Hepatocyte (in vitro differentiated cells): ENCODE data around the gene SEC24D. TPM values are rescaled to one million over a fixed set of nuclear protein-coding genes. Genes with fewer than 3 reads are reported as not detected.

Experiments
- DNase-seq: peaks from one replicate; pipeline ENCODE4 v3.0.0-alpha.2; 2016; ENCODE audit warnings: low spot score
- H2AFZ ChIP-seq: fragments of 200-600 bp; sonication (generic); 2 replicates; pipeline ENCODE4 v1.6.0; 2016; ENCODE audit warnings: antibody characterized with exemption, mild to moderate bottlenecking
- H3K27ac ChIP-seq: fragments of 200-600 bp; sonication (generic); 2 replicates; pipeline ENCODE4 v1.5.1; 2016; ENCODE audit warnings: mild to moderate bottlenecking
- H3K27me3 ChIP-seq: fragments of 200-600 bp; sonication (generic); 2 replicates; pipeline ENCODE4 v1.6.1; 2016
- H3K36me3 ChIP-seq: fragments of 200-600 bp; sonication (generic); replicated peaks from 2 replicates; pipeline ENCODE4 v1.5.1; 2016; ENCODE audit warnings: low read depth; ENCODE audit not compliant: insufficient read depth
- H3K4me1 ChIP-seq: fragments of 200-600 bp; sonication (generic); 2 replicates; pipeline ENCODE4 v1.5.1; 2016; ENCODE audit warnings: mild to moderate bottlenecking, moderate library complexity; ENCODE audit not compliant: insufficient read depth
- H3K4me2 ChIP-seq: fragments of 200-600 bp; sonication (generic); 2 replicates; pipeline ENCODE4 v1.6.0; 2016
- H3K4me3 ChIP-seq: fragments of 200-600 bp; sonication (generic); 2 replicates; pipeline ENCODE4 v1.5.1; 2016; ENCODE audit warnings: mild to moderate bottlenecking
- H3K79me2 ChIP-seq: fragments of 200-600 bp; sonication (generic); 2 replicates; pipeline ENCODE4 v1.6.0; 2017; ENCODE audit warnings: mild to moderate bottlenecking
- H3K9me2 ChIP-seq: fragments of 200-600 bp; sonication (generic); replicated peaks from 2 replicates; pipeline ENCODE4 v1.6.0; 2017; ENCODE audit warnings: mild to moderate bottlenecking; ENCODE audit not compliant: insufficient read depth
- H3K9me3 ChIP-seq: fragments of 200-600 bp; sonication (generic); 2 replicates; pipeline ENCODE4 v1.5.1; 2016; ENCODE audit warnings: low read depth, mild to moderate bottlenecking
- H4K20me1 ChIP-seq: fragments of 200-600 bp; sonication (generic); 2 replicates; pipeline ENCODE4 v1.6.0; 2016; ENCODE audit warnings: mild to moderate bottlenecking; ENCODE audit not compliant: insufficient read depth, poor library complexity, severe bottlenecking
- EZH2 ChIP-seq: fragments of 200-600 bp; sonication (generic); IDR thresholded peaks from 2 replicates; pipeline ENCODE4 v1.6.1; 2016; ENCODE audit warnings: antibody characterized with exemption, mild to moderate bottlenecking, borderline replicate concordance
- EZH2phosphoT487 ChIP-seq: fragments of 200-600 bp; sonication (generic); IDR thresholded peaks from one replicate; pipeline ENCODE4 v1.6.1; 2018; ENCODE audit warnings: antibody characterized with exemption, mild to moderate bottlenecking, low read depth, moderate library complexity; ENCODE audit not compliant: unreplicated experiment, severe bottlenecking
- WGBS: methylation state at CpG from one replicate; pipeline ENCODE4 v1.1.6; 2016; ENCODE audit warnings: low lambda C conversion rate; ENCODE audit errors: missing lambda C conversion rate; 5-methylcytosine and 5-hydroxymethylcytosine counted together
- polyA plus RNA-seq: library from polyadenylated mRNA; unstranded; fragments of >200 nt; fragmentation: Nextera tagmentation; extraction: Ambion mirVana; gene quantifications from 2 replicates; pipeline ENCODE4 v1.2.1, GENCODE V29; 2016
- total RNA-seq: library from RNA; depleted of rRNA; stranded (reverse); fragments of >200 nt; gene quantifications from 2 replicates; pipeline ENCODE4 v1.2.3, GENCODE V29; 2014
- TF ChIP-seq, protein P1 (sequence below): fragments of 200-600 bp; sonication (generic); IDR thresholded peaks from 2 replicates; pipeline ENCODE4 v1.5.1; 2016; ENCODE audit warnings: antibody characterized with exemption, mild to moderate bottlenecking; ENCODE audit not compliant: poor library complexity

The SEC24D gene
- total and polyA plus RNA-seq, 2 experiments from 2014 or later = 81.9 to 97.4 TPM

DNA sequence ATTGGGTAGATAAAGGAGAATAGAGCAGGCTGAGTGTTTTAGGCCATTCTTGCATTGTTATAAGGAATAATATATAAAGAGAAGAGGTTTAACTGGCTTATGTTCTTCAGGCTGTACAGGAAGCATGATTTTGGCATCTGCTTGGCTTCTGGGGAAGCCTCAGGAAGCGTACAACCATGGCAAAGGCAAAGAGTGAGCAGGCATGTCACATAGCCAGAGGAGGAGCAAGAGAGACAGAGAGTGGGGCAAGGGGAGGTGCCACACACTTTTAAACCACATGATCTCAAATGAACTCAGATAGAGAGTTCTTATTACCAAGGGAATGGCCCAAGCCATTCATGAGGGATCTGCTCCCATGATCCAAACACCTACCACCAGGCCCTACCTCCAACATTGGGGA is 155.1 kb downstream of the SEC24D start:
- H4K20me1 ChIP-seq = no peaks in the 10 kb centered on the region
- no peaks in the 10 kb centered on the region for H3K9me2 ChIP-seq
- no peak overlapping the region for H3K27ac ChIP-seq
- no peaks in the 10 kb centered on the region for H3K4me1 ChIP-seq
- H3K4me2 ChIP-seq = no peak overlapping the region
- no peak overlapping the region for H2AFZ ChIP-seq
- no peak for DNase-seq
- peaks cover 3% of the 10 kb centered on the region for H3K79me2 ChIP-seq
- no peaks in the 10 kb centered on the region for H3K27me3 ChIP-seq
- no peak overlapping the region for H3K4me3 ChIP-seq
- H3K36me3 ChIP-seq = no peaks in the 10 kb centered on the region
- TF ChIP-seq, protein P1, sequence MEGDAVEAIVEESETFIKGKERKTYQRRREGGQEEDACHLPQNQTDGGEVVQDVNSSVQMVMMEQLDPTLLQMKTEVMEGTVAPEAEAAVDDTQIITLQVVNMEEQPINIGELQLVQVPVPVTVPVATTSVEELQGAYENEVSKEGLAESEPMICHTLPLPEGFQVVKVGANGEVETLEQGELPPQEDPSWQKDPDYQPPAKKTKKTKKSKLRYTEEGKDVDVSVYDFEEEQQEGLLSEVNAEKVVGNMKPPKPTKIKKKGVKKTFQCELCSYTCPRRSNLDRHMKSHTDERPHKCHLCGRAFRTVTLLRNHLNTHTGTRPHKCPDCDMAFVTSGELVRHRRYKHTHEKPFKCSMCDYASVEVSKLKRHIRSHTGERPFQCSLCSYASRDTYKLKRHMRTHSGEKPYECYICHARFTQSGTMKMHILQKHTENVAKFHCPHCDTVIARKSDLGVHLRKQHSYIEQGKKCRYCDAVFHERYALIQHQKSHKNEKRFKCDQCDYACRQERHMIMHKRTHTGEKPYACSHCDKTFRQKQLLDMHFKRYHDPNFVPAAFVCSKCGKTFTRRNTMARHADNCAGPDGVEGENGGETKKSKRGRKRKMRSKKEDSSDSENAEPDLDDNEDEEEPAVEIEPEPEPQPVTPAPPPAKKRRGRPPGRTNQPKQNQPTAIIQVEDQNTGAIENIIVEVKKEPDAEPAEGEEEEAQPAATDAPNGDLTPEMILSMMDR = no peak
- TF ChIP-seq EZH2 = no peak
- no peak for TF ChIP-seq EZH2phosphoT487
- H3K9me3 ChIP-seq = no peaks in the 10 kb centered on the region
- WGBS = 81% methylated on average over 1 of the region's 1 CpG

DNA sequence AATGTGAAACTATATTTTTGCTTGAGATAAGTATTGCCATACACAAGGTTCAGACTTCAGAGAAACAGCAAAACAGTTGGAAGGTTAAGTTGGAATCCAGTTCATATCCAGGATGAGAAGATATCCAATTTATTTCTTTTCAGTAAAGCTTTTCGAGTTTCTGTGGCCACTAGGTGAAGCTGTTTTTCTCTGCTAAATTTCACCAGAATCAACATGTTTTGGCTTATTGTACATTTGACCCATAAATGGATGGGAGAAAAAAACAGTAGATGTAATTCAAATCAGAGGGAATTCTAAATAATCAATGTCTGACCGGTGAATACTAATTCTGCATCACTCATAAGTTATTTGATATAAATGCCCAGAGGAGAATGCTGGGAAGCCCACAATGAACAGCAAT is 159.8 kb downstream of the SEC24D start:
- no peak for TF ChIP-seq EZH2
- TF ChIP-seq, protein P1 = no peak
- no peak for TF ChIP-seq EZH2phosphoT487
- H4K20me1 ChIP-seq = no peaks in the 10 kb centered on the region
- no peaks in the 10 kb centered on the region for H3K4me1 ChIP-seq
- no peaks in the 10 kb centered on the region for H3K79me2 ChIP-seq
- no peaks in the 10 kb centered on the region for H3K36me3 ChIP-seq
- no peak overlapping the region for H3K4me3 ChIP-seq
- no peaks in the 10 kb centered on the region for H3K27me3 ChIP-seq
- H3K9me2 ChIP-seq = no peaks in the 10 kb centered on the region
- H3K27ac ChIP-seq = no peak overlapping the region
- no peak for DNase-seq
- no peaks in the 10 kb centered on the region for H3K9me3 ChIP-seq
- no peak overlapping the region for H3K4me2 ChIP-seq
- no peak overlapping the region for H2AFZ ChIP-seq
- 74% methylated on average over 2 of the region's 2 CpGs for WGBS

Other genes starting within 250 kb of the SEC24D start
- 18.3 and 19.3 TPM in 2 replicates for gene METTL14, start 150.7 kb downstream of the SEC24D start, total RNA-seq
- gene METTL14, start 150.7 kb downstream of the SEC24D start, polyA plus RNA-seq = 24.4 and 28.3 TPM in 2 replicates
- gene SYNPO2, start 52.7 kb upstream of the SEC24D start, total RNA-seq = 10.3 and 12.6 TPM in 2 replicates
- gene SYNPO2, start 52.7 kb upstream of the SEC24D start, polyA plus RNA-seq = 3.1 and 3.5 TPM in 2 replicates